Stomach smooth muscle (tissue), 2 donors: Measurements from ENCODE around the gene NR6A1.

Experiments
- H3K27ac ChIP-seq: one replicate; pipeline ENCODE4 v1.7.0; 2013; ENCODE audit warnings: mild to moderate bottlenecking, low read length, inconsistent platforms
- H3K27me3 ChIP-seq, 2 donors: one replicate each; pipeline ENCODE4 v1.7.0; 2013; ENCODE audit warnings: low read length in 2 of 2; ENCODE audit not compliant: insufficient read depth in 2 of 2, control insufficient read depth in 1 of 2
- H3K36me3 ChIP-seq, 2 donors: one replicate each; pipeline ENCODE4 v1.7.0; 2013; ENCODE audit warnings: low read length in 2 of 2; ENCODE audit not compliant: control insufficient read depth in 2 of 2, insufficient read depth in 2 of 2
- H3K4me1 ChIP-seq: one replicate; pipeline ENCODE4 v1.7.0; 2013; ENCODE audit warnings: low read length; ENCODE audit not compliant: control insufficient read depth, insufficient read depth
- H3K4me3 ChIP-seq, 2 donors: one replicate each; pipeline ENCODE4 v1.7.0; 2013; ENCODE audit warnings: low read length in 2 of 2
- H3K9ac ChIP-seq, 2 donors: one replicate each; pipeline ENCODE4 v1.7.0; 2013; ENCODE audit warnings: low read length in 2 of 2, mild to moderate bottlenecking in 1 of 2
- H3K9me3 ChIP-seq, 2 donors: one replicate each; pipeline ENCODE4 v1.7.0; 2013; ENCODE audit warnings: low read length in 2 of 2; ENCODE audit not compliant: control insufficient read depth in 2 of 2
- donor health status: healthy.
- donor health status: Pancreatic carcinoma.

The NR6A1 gene

DNA sequence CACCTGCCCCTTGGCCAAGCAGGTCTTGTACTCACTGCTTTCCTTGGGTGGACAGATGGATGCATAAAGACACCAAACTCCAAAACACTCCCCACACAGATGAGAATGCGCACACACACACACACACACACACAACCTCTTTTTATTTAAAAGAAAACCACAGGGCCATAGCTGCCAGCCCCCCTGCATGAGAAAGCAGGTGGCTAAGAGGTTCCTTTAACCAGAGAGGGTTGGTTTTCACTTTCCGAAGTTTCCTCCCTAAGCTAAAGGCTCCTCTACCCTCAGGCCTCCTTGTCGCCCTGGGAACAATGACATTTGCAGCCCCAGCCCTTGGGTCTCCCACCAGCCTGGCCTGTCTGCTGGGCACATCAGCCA, 275.0 kb downstream of the NR6A1 start:
- Histone ChIP-seq H3K27me3 (peaks cover 18 to 20% of the 10 kb centered on the region in 2 donors), H3K9me3 (no peaks in the 10 kb centered on the region), H3K27ac (no peak overlapping the region), H3K4me3 (no peak overlapping the region), H3K36me3 (no peaks in the 10 kb centered on the region), H3K4me1 (no peaks in the 10 kb centered on the region), H3K9ac (no peak overlapping the region)

GRCh38 chr9:124495126-124496074, 275.7 kb downstream of the NR6A1 start:
- peaks cover 15% of the 10 kb centered on the region in 2 donors for H3K27me3 ChIP-seq
- no peaks in the 10 kb centered on the region for H3K36me3 ChIP-seq
- H3K4me1 ChIP-seq: no peaks in the 10 kb centered on the region
- no peak overlapping the region for H3K27ac ChIP-seq
- H3K9ac ChIP-seq: no peak overlapping the region
- no peaks in the 10 kb centered on the region for H3K9me3 ChIP-seq
- H3K4me3 ChIP-seq: no peak overlapping the region

DNA sequence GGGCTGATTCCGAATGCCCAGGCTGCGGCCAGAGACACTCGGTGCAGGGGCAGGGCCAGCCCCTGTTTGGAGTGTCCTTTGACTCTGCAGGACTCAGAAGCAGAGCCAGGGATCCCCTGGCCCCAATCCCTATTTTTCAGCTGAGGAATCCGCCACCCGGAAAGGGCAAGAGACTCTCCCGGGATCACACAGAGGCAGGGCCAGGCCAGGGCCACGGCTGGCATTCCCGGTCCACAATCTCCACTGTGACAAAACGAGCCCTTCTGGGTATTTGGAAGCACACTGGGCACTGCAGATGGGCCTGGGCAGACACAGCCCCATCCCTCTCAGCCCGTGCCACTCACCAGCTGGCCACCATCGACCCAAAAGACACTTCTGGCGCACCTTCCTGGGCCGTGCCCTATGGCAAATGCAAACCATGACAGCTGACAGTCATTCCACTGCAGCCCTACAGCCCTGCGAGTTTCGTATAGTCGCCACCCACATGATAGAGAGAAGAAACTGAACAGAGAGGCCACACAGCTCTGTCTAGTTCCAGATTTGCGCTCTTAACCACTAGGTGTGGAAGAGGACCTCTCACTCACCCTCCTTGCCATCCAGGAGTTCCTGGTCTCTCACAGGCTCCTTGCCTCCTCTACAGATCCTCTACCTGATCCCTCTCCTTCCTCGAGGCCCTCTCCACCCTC, 277.2 kb downstream of the NR6A1 start:
- Histone ChIP-seq H3K9me3 (no peaks in the 10 kb centered on the region), H3K4me3 (no peak overlapping the region), H3K9ac (no peak overlapping the region), H3K36me3 (no peaks in the 10 kb centered on the region), H3K27ac (no peak overlapping the region), H3K27me3 (peaks cover 16 to 17% of the 10 kb centered on the region in 2 donors), H3K4me1 (no peaks in the 10 kb centered on the region)

- Histone ChIP-seq H3K36me3 (no peaks in the 10 kb centered on the region), H3K4me3 (no peak overlapping the region), H3K27ac (no peak overlapping the region), H3K4me1 (no peaks in the 10 kb centered on the region), H3K9me3 (no peaks in the 10 kb centered on the region), H3K9ac (no peak overlapping the region), H3K27me3 (peaks cover 17 to 20% of the 10 kb centered on the region in 2 donors)
Measured at GRCh38 chr9:124493218-124493617, 277.9 kb downstream of the NR6A1 start.

DNA sequence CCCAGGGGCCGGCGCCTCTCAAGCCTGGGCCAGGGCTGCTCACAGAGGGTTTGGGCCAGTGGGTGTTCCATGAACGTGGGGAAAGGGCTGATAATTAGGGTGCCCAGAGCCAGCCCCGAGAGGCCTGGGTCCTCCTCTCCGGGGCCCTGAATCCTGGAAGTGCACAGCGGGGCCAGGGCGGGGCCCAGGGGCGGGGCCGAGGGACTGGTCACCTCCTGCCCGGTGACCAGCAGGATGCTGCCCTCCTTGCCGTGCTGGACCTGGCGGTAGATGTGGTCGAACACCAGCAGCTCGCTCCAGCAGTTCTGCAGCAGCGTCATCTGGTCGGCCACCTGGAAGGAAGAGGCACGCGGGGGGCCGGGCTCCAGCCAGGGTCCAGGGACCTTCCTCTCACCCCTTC, 278.3 kb downstream of the NR6A1 start:
- H3K9ac ChIP-seq: no peak overlapping the region
- no peaks in the 10 kb centered on the region for H3K4me1 ChIP-seq
- no peaks in the 10 kb centered on the region for H3K9me3 ChIP-seq
- H3K27ac ChIP-seq: no peak overlapping the region
- H3K36me3 ChIP-seq: no peaks in the 10 kb centered on the region
- H3K4me3 ChIP-seq: no peak overlapping the region
- H3K27me3 ChIP-seq: peaks cover 17 to 22% of the 10 kb centered on the region in 2 donors

DNA sequence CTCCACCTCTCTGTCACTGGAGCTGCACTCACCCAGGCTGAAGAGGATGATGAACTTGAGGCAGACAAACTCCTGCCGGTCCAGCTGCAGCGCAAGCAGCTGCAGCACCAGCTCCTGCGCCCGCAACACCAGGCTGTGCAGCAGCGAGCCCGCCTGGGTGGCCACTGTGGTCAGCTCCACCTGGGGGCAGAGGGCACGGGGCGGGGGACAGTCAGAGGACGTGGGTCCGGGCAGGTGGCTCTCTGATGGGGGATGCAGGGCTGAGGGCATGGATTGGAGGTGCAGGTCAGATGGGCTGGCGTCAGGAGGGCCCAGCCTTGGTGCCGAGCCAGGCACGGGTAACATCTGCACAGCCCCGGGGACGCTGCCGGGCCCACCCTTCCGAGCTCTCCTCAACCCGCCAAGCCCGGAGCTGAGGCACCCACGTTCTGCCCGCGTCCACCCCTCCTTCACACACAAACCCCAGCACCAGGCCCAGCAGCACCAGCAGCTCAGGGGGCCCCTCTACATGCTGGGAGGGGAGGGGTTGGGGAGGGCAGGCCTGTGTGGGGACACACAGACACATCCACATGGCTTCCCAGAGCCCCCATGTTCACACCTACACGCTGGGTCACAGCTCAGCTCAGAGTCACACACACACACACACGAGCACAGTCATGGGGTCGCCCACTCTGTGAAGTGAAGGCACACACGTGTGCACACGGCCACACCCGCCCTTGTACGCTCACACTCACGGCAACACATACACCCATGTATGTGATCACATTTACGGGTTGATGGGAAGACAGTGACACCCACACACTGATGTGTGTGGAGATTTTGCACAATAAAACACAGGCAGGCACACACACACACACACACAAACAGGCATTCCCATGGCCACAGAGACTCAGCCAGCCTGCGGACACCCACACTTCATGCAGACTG, 279.8 kb downstream of the NR6A1 start:
- Histone ChIP-seq H3K36me3 (no peaks in the 10 kb centered on the region), H3K4me3 (no peak overlapping the region), H3K27ac (no peak overlapping the region), H3K4me1 (no peaks in the 10 kb centered on the region), H3K27me3 (peaks cover 25 to 31% of the 10 kb centered on the region in 2 donors), H3K9me3 (no peaks in the 10 kb centered on the region), H3K9ac (no peak overlapping the region)

DNA sequence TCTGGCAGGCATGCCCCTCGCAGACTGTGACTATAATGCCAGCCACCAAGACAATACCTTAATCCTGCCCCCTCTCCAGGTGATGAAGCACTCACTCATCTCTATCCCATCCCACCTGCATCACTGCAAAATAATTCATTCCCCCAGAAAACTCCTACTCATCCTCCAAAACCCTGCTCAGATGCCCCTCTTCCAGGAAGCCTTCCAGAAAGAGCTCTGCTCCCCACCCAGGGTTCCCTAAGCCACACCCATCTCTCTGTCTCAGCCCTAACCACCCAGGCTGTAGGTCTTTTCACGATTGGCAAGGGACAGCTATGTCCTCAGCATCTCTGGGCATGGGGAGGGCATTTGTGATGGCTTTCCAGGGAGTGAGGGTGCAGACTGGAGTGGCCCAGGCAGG, 281.1 kb downstream of the NR6A1 start:
- Histone ChIP-seq H3K9ac (no peak overlapping the region), H3K9me3 (no peaks in the 10 kb centered on the region), H3K36me3 (no peaks in the 10 kb centered on the region), H3K4me3 (no peak overlapping the region), H3K4me1 (no peaks in the 10 kb centered on the region), H3K27me3 (peaks cover 25 to 35% of the 10 kb centered on the region in 2 donors), H3K27ac (no peak overlapping the region)

- Histone ChIP-seq H3K27me3 (peaks cover 24 to 35% of the 10 kb centered on the region in 2 donors), H3K27ac (no peak overlapping the region), H3K36me3 (no peaks in the 10 kb centered on the region), H3K9ac (no peak overlapping the region), H3K4me1 (no peaks in the 10 kb centered on the region), H3K4me3 (no peak overlapping the region), H3K9me3 (no peaks in the 10 kb centered on the region)
Measured at GRCh38 chr9:124489222-124489621, 281.9 kb downstream of the NR6A1 start.

GRCh38 chr9:124488641-124489210, 282.4 kb downstream of the NR6A1 start:
- no peaks in the 10 kb centered on the region for H3K4me1 ChIP-seq
- peaks cover 27 to 35% of the 10 kb centered on the region in 2 donors for H3K27me3 ChIP-seq
- no peak overlapping the region for H3K4me3 ChIP-seq
- no peak overlapping the region for H3K9ac ChIP-seq
- no peak overlapping the region for H3K27ac ChIP-seq
- no peaks in the 10 kb centered on the region for H3K36me3 ChIP-seq
- H3K9me3 ChIP-seq: no peaks in the 10 kb centered on the region
